ENCODE measurements around the gene TMTC2.

The TMTC2 gene

GRCh38 chr12:82688596-82688995 lies 1.9 kb downstream of the TMTC2 start:
- H3K36me3 ChIP-seq (ENCODE audit: low read length): peaks cover 9% of the 10 kb centered on the region; the same call in 1 of the 2 replicates
- H3K27me3 ChIP-seq (ENCODE audit: low read length): no peaks in the 10 kb centered on the region
- no peaks in the 10 kb centered on the region; the same call in 1 of the 2 replicates for H3F3A ChIP-seq (ENCODE audit: insufficient read depth)
- H2AFZ ChIP-seq (ENCODE audit: low read depth, low read length, severe bottlenecking): no peak overlapping the region
- H3K9ac ChIP-seq (ENCODE audit: low read length): no peak overlapping the region
- H3K4me3 ChIP-seq (ENCODE audit: insufficient read depth, low read length, poor library complexity, severe bottlenecking): no peak overlapping the region
- H3K9me3 ChIP-seq (ENCODE audit: insufficient read depth, low read length): no peaks in the 10 kb centered on the region
- H3K9me2 ChIP-seq (replicated peaks; ENCODE audit: insufficient read depth, low read length): no peaks in the 10 kb centered on the region
- H3K27ac ChIP-seq (ENCODE audit: low read depth, low read length): no peak overlapping the region
- no peaks in the 10 kb centered on the region for H4K20me1 ChIP-seq (ENCODE audit: low read depth, low read length)
- H3K4me2 ChIP-seq (ENCODE audit: low read depth, low read length, poor library complexity, severe bottlenecking): peak overlapping the region; percentile 91
- H3K79me2 ChIP-seq (ENCODE audit: insufficient read depth, low read length): no peaks in the 10 kb centered on the region
- TF ChIP-seq CTCF (IDR thresholded peaks at IDR 0.05; ENCODE audit: insufficient read depth, low read length, poor library complexity, severe bottlenecking) (no peak), EZH2phosphoT487 (conservative IDR thresholded peaks at IDR 0.05; ENCODE audit: low read length) (no peak)

- no peak overlapping the region for H2AFZ ChIP-seq (ENCODE audit: low read depth, low read length, severe bottlenecking)
- no peak overlapping the region for H3K4me3 ChIP-seq (ENCODE audit: insufficient read depth, low read length, poor library complexity, severe bottlenecking)
- H3K27ac ChIP-seq (ENCODE audit: low read depth, low read length): no peak overlapping the region
- peaks cover 9% of the 10 kb centered on the region; the same call in 1 of the 2 replicates for H3K36me3 ChIP-seq (ENCODE audit: low read length)
- no peaks in the 10 kb centered on the region for H3K9me3 ChIP-seq (ENCODE audit: insufficient read depth, low read length)
- no peaks in the 10 kb centered on the region for H3K27me3 ChIP-seq (ENCODE audit: low read length)
- no peaks in the 10 kb centered on the region for H3K9me2 ChIP-seq (replicated peaks; ENCODE audit: insufficient read depth, low read length)
- no peak overlapping the region for H3K9ac ChIP-seq (ENCODE audit: low read length)
- no peaks in the 10 kb centered on the region for H3K79me2 ChIP-seq (ENCODE audit: insufficient read depth, low read length)
- no peaks in the 10 kb centered on the region; the same call in 1 of the 2 replicates for H3F3A ChIP-seq (ENCODE audit: insufficient read depth)
- TF ChIP-seq EZH2phosphoT487 (conservative IDR thresholded peaks at IDR 0.05; ENCODE audit: low read length): no peak
- no peak for TF ChIP-seq CTCF (IDR thresholded peaks at IDR 0.05; ENCODE audit: insufficient read depth, low read length, poor library complexity, severe bottlenecking)
- H4K20me1 ChIP-seq (ENCODE audit: low read depth, low read length): no peaks in the 10 kb centered on the region
- H3K4me2 ChIP-seq (ENCODE audit: low read depth, low read length, poor library complexity, severe bottlenecking): no peak overlapping the region
These were observed 3.3 kb downstream of the TMTC2 start for GRCh38 chr12:82690006-82690405.

GRCh38 chr12:82691513-82691912 lies 4.8 kb downstream of the TMTC2 start:
- Histone ChIP-seq H3F3A (ENCODE audit: insufficient read depth) (no peaks in the 10 kb centered on the region), H3K36me3 (ENCODE audit: low read length) (peaks cover 9% of the 10 kb centered on the region; the same call in 1 of the 2 replicates), H3K9me3 (ENCODE audit: insufficient read depth, low read length) (no peaks in the 10 kb centered on the region), H2AFZ (ENCODE audit: low read depth, low read length, severe bottlenecking) (no peak overlapping the region), H3K9me2 (replicated peaks; ENCODE audit: insufficient read depth, low read length) (no peaks in the 10 kb centered on the region), H3K27ac (ENCODE audit: low read depth, low read length) (no peak overlapping the region), H3K27me3 (ENCODE audit: low read length) (no peaks in the 10 kb centered on the region), H3K79me2 (ENCODE audit: insufficient read depth, low read length) (no peaks in the 10 kb centered on the region), H3K4me2 (ENCODE audit: low read depth, low read length, poor library complexity, severe bottlenecking) (no peak overlapping the region), H4K20me1 (ENCODE audit: low read depth, low read length) (no peaks in the 10 kb centered on the region; the same call in 1 of the 2 replicates), H3K9ac (ENCODE audit: low read length) (no peak overlapping the region), H3K4me3 (ENCODE audit: insufficient read depth, low read length, poor library complexity, severe bottlenecking) (no peak overlapping the region)
- TF ChIP-seq CTCF (IDR thresholded peaks at IDR 0.05; ENCODE audit: insufficient read depth, low read length, poor library complexity, severe bottlenecking): no peak
- no peak for TF ChIP-seq EZH2phosphoT487 (conservative IDR thresholded peaks at IDR 0.05; ENCODE audit: low read length)

Data from SU-DHL-6 (cell line).